Panc1 (cell line): ENCODE data around the gene DLGAP4.

Experiments
- POLR2AphosphoS5 ChIP-seq: IDR thresholded peaks from 2 replicates; pipeline ENCODE4 v1.6.1; 2012; ENCODE audit warnings: mild to moderate bottlenecking, low read depth, low read length, moderate library complexity
- REST ChIP-seq, 2 experiments: IDR thresholded peaks; 2 replicates each; pipeline ENCODE4 v1.6.1; 2011 to 2012; ENCODE audit warnings: low read depth in 2 of 2, control low read depth in 1 of 2, low read length in 1 of 2, mild to moderate bottlenecking in 1 of 2, moderate library complexity in 1 of 2; ENCODE audit not compliant: insufficient read depth in 1 of 2
- SIN3A ChIP-seq: IDR thresholded peaks from 2 replicates; pipeline ENCODE4 v1.6.1; 2012; ENCODE audit warnings: low read depth, mild to moderate bottlenecking, low read length, moderate library complexity, borderline replicate concordance; ENCODE audit not compliant: insufficient read depth
- TF ChIP-seq, protein P1 (sequence below): fragments of 450-650 bp; IDR thresholded peaks from 2 replicates; pipeline ENCODE4 v1.5.1; 2017; ENCODE audit warnings: mild to moderate bottlenecking

- TF ChIP-seq POLR2AphosphoS5 (no peak), SIN3A (no peak), REST (IDR thresholded peaks at IDR 0.05; ENCODE audit: insufficient read depth in 1 of 2, low read depth in 2 of 2, low read length in 1 of 2) (no peak)
- TF ChIP-seq, protein P1, sequence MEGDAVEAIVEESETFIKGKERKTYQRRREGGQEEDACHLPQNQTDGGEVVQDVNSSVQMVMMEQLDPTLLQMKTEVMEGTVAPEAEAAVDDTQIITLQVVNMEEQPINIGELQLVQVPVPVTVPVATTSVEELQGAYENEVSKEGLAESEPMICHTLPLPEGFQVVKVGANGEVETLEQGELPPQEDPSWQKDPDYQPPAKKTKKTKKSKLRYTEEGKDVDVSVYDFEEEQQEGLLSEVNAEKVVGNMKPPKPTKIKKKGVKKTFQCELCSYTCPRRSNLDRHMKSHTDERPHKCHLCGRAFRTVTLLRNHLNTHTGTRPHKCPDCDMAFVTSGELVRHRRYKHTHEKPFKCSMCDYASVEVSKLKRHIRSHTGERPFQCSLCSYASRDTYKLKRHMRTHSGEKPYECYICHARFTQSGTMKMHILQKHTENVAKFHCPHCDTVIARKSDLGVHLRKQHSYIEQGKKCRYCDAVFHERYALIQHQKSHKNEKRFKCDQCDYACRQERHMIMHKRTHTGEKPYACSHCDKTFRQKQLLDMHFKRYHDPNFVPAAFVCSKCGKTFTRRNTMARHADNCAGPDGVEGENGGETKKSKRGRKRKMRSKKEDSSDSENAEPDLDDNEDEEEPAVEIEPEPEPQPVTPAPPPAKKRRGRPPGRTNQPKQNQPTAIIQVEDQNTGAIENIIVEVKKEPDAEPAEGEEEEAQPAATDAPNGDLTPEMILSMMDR = no peak
These were observed 198.2 kb downstream of the DLGAP4 start for GRCh38 chr20:36504295-36504694.
